Esophagus squamous epithelium (tissue), 4 donors: ENCODE results near the gene NDRG3.

ENCODE experiments used
- CTCF ChIP-seq, 6 experiments: fragments of 450-650 bp in 4 of 6; fragments of 200-600 bp in 2 of 6; sonication (generic) in 2 of 6; IDR thresholded peaks; one replicate each; pipeline ENCODE4 v1.5.1; 2016 to 2019; ENCODE audit warnings: antibody characterized with exemption in 6 of 6, mild to moderate bottlenecking in 4 of 6, moderate library complexity in 4 of 6
- POLR2A ChIP-seq, 4 donors: fragments of 450-650 bp; IDR thresholded peaks; one replicate each; pipeline ENCODE4 v1.6.1; 2017; ENCODE audit warnings: antibody characterized with exemption in 4 of 4, mild to moderate bottlenecking in 4 of 4, moderate library complexity in 3 of 4

GRCh38 chr20:36754656-36755222, 8.8 kb upstream of the NDRG3 start:
- peak; percentile 60 to 81 (median 76) for TF ChIP-seq CTCF (IDR thresholded peaks at IDR 0.05)
- TF ChIP-seq POLR2A (IDR thresholded peaks at IDR 0.05), result no peak
